GM21381 (cell line): ENCODE measurements around the gene ISM1.

Experiments
- ATAC-seq: cut with Tn5 transposase; IDR thresholded peaks from one replicate; pipeline ENCODE4 v1.9.1; 2021; ENCODE audit warnings: mild to moderate bottlenecking, moderate library complexity; ENCODE audit not compliant: unreplicated experiment

ISM1 gene

GRCh38 chr20:13278812-13279570, 57.9 kb downstream of the ISM1 start:
- no peak for ATAC-seq

- no peak for ATAC-seq
Measured at GRCh38 chr20:13280609-13281324, 59.7 kb downstream of the ISM1 start.

GRCh38 chr20:13283869-13284829, 63.1 kb downstream of the ISM1 start:
- ATAC-seq, result no peak

GRCh38 chr20:13284830-13285229, 63.8 kb downstream of the ISM1 start:
- no peak for ATAC-seq

GRCh38 chr20:13285408-13285807, 64.3 kb downstream of the ISM1 start:
- ATAC-seq, result no peak

GRCh38 chr20:13286052-13286451, 65.0 kb downstream of the ISM1 start:
- ATAC-seq, result no peak

GRCh38 chr20:13286607-13287006, 65.5 kb downstream of the ISM1 start:
- no peak for ATAC-seq

GRCh38 chr20:13288357-13288756, 67.3 kb downstream of the ISM1 start:
- no peak for ATAC-seq

GRCh38 chr20:13289031-13289430, 68.0 kb downstream of the ISM1 start:
- ATAC-seq, result no peak

GRCh38 chr20:13290724-13291123, 69.7 kb downstream of the ISM1 start:
- ATAC-seq, result no peak

GRCh38 chr20:13291157-13291556, 70.1 kb downstream of the ISM1 start:
- no peak for ATAC-seq

- no peak for ATAC-seq
Measured at GRCh38 chr20:13292201-13292885, 71.3 kb downstream of the ISM1 start.

GRCh38 chr20:13294522-13294921, 73.4 kb downstream of the ISM1 start:
- ATAC-seq, result no peak

GRCh38 chr20:13295637-13296036, 74.6 kb downstream of the ISM1 start:
- ATAC-seq, result no peak

- ATAC-seq, result no peak
Measured at GRCh38 chr20:13296070-13296469, 75.0 kb downstream of the ISM1 start.

- ATAC-seq, result no peak
Measured at GRCh38 chr20:13297147-13297899, 76.2 kb downstream of the ISM1 start.

GRCh38 chr20:13298692-13299373, 77.8 kb downstream of the ISM1 start:
- no peak for ATAC-seq

GRCh38 chr20:13299401-13299800, 78.3 kb downstream of the ISM1 start:
- no peak for ATAC-seq

- no peak for ATAC-seq
Measured at GRCh38 chr20:13301596-13301995, 80.5 kb downstream of the ISM1 start.
